Panc1 (cell line): ENCODE data around the gene ACLY.

Source experiments
- POLR2AphosphoS5 ChIP-seq: IDR thresholded peaks from 2 replicates; pipeline ENCODE4 v1.6.1; 2012; ENCODE audit warnings: mild to moderate bottlenecking, low read depth, low read length, moderate library complexity
- REST ChIP-seq, 2 experiments: IDR thresholded peaks; 2 replicates each; pipeline ENCODE4 v1.6.1; 2011 to 2012; ENCODE audit warnings: low read depth in 2 of 2, control low read depth in 1 of 2, low read length in 1 of 2, mild to moderate bottlenecking in 1 of 2, moderate library complexity in 1 of 2; ENCODE audit not compliant: insufficient read depth in 1 of 2
- TCF7L2 ChIP-seq: IDR thresholded peaks from 2 replicates; pipeline ENCODE4 v1.6.1; 2011; ENCODE audit warnings: mild to moderate bottlenecking, low read depth, low read length, inconsistent platforms
- TF ChIP-seq, protein P1 (sequence below): fragments of 450-650 bp; IDR thresholded peaks from 2 replicates; pipeline ENCODE4 v1.5.1; 2017; ENCODE audit warnings: mild to moderate bottlenecking

- TF ChIP-seq, protein P1, sequence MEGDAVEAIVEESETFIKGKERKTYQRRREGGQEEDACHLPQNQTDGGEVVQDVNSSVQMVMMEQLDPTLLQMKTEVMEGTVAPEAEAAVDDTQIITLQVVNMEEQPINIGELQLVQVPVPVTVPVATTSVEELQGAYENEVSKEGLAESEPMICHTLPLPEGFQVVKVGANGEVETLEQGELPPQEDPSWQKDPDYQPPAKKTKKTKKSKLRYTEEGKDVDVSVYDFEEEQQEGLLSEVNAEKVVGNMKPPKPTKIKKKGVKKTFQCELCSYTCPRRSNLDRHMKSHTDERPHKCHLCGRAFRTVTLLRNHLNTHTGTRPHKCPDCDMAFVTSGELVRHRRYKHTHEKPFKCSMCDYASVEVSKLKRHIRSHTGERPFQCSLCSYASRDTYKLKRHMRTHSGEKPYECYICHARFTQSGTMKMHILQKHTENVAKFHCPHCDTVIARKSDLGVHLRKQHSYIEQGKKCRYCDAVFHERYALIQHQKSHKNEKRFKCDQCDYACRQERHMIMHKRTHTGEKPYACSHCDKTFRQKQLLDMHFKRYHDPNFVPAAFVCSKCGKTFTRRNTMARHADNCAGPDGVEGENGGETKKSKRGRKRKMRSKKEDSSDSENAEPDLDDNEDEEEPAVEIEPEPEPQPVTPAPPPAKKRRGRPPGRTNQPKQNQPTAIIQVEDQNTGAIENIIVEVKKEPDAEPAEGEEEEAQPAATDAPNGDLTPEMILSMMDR = no peak
- TF ChIP-seq TCF7L2 = no peak
- no peak for TF ChIP-seq POLR2AphosphoS5
- no peak for TF ChIP-seq REST (IDR thresholded peaks at IDR 0.05; ENCODE audit: insufficient read depth in 1 of 2, low read depth in 2 of 2, low read length in 1 of 2)
These were observed 25.4 kb downstream of the ACLY start for GRCh38 chr17:41893384-41893783.
